Type B pancreatic cell (in vitro differentiated cells): ENCODE data around the gene THBS1. TPM values are rescaled to one million over a fixed set of nuclear protein-coding genes. Genes with fewer than 3 reads are reported as not detected.

Experiments
- DNase-seq: peaks from one replicate; pipeline ENCODE4 v3.0.0; 2021; ENCODE audit warnings: mixed read lengths; ENCODE audit not compliant: unreplicated experiment; ENCODE audit errors: extremely low spot score
- H3K27ac Mint-ChIP-seq: 2 replicates; pipeline ENCODE4 v1.8.0; 2021; ENCODE audit warnings: mild to moderate bottlenecking, mixed read lengths
- H3K27me3 Mint-ChIP-seq: 2 replicates; pipeline ENCODE4 v1.8.0; 2021; ENCODE audit warnings: mixed read lengths
- H3K36me3 Mint-ChIP-seq: 2 replicates; pipeline ENCODE4 v1.8.0; 2021; ENCODE audit warnings: mixed read lengths
- H3K4me1 Mint-ChIP-seq: one replicate; pipeline ENCODE4 v1.8.0; 2021; ENCODE audit warnings: mixed read lengths; ENCODE audit not compliant: unreplicated experiment
- H3K4me3 Mint-ChIP-seq: 2 replicates; pipeline ENCODE4 v1.8.0; 2021; ENCODE audit warnings: mild to moderate bottlenecking, mixed read lengths
- H3K9me3 Mint-ChIP-seq: 2 replicates; pipeline ENCODE4 v1.8.0; 2021; ENCODE audit warnings: mixed read lengths
- CTCF ChIP-seq: fragments of 200-600 bp; sonication (generic); conservative IDR thresholded peaks from 2 replicates; pipeline ENCODE4 v1.5.0; 2021; ENCODE audit warnings: antibody characterized with exemption, mild to moderate bottlenecking
- total RNA-seq: library from RNA; stranded (reverse); gene quantifications from 2 replicates; pipeline ENCODE4 v1.2.1, GENCODE V29; 2021; ENCODE audit warnings: low replicate concordance

The THBS1 gene
- total RNA-seq, 1 donor from 2014 or later, result 137 TPM

DNA sequence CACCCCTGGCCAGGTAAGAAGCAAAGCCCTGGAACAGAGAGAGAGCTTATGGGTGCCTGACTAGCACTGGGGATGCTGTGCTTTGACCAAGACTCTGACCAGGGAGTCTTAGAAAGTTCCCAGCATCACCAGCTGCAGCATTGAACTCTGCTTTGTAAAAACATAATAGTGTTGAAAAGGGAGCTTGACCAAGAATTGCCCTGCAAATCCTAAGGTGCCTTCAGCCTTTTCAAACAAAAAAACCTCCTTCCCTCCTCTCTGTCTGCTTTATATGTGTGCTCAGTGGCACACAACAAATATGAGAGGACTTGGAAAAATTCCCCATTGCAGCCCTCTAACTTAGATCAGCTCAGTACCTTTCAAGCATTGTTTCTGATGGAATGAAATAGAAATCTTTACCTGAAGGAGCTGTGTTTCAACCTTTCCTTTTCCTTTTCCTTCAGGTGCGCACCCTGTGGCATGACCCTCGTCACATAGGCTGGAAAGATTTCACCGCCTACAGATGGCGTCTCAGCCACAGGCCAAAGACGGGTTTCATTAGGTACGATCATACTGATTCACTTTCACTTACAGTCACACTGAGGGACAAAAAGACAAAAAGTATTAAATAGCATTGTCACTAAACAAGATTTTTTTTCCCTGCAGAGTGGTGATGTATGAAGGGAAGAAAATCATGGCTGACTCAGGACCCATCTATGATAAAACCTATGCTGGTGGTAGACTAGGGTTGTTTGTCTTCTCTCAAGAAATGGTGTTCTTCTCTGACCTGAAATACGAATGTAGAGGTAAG, 13.0 kb downstream of the THBS1 start:
- Mint-ChIP-seq H3K27ac (no peak overlapping the region), H3K4me3 (no peak overlapping the region), H3K36me3 (peaks cover 35% of the 10 kb centered on the region), H3K27me3 (no peaks in the 10 kb centered on the region), H3K9me3 (no peaks in the 10 kb centered on the region), H3K4me1 (peaks cover 6% of the 10 kb centered on the region)
- TF ChIP-seq CTCF, result no peak
- DNase-seq, result no peak

DNA sequence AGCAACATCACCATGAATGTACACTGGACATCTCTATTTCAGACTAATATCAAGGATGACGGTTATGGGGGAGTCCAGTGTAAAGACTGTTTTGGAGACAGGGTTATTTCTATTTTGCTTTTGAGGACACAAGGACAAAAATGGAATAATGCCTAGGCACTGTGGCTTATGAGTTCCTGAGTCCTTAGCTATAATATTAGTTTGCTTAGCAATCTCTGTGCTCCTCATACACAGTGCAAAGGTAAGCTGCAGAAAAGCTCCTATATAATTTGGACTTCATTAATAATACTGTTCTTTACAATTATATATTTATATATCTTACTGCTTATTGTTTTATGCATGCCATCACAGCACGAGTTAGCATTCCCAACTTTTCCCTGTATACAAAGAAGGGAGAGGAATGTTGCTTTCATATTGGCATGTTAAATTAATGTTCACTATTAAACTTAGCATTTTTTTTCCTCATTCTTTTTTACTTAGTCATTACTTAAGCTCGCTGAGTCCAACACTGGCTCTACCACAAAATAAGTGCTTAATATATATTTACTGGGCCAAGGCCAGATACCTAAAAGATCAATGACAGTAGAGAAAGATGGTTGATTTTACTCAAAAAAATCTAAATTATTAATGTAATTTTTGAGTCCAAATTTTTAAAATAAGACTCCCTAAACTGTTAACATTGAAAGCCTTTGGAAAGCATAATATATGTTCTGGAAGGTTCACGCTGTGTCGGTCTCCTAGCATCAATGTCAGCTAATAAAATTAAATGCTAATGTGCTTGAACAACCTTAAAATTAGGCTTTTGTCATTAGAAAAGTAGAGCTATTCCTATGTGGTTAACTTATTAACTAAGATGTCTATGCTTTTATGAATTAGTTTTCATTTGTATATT, 13.8 kb downstream of the THBS1 start:
- no peak overlapping the region for H3K4me3 Mint-ChIP-seq
- H3K27ac Mint-ChIP-seq, result no peak overlapping the region
- TF ChIP-seq CTCF, result no peak
- DNase-seq, result no peak
- no peaks in the 10 kb centered on the region for H3K27me3 Mint-ChIP-seq
- peaks cover 31% of the 10 kb centered on the region for H3K36me3 Mint-ChIP-seq
- no peaks in the 10 kb centered on the region for H3K9me3 Mint-ChIP-seq
- peaks cover 6% of the 10 kb centered on the region for H3K4me1 Mint-ChIP-seq

DNA sequence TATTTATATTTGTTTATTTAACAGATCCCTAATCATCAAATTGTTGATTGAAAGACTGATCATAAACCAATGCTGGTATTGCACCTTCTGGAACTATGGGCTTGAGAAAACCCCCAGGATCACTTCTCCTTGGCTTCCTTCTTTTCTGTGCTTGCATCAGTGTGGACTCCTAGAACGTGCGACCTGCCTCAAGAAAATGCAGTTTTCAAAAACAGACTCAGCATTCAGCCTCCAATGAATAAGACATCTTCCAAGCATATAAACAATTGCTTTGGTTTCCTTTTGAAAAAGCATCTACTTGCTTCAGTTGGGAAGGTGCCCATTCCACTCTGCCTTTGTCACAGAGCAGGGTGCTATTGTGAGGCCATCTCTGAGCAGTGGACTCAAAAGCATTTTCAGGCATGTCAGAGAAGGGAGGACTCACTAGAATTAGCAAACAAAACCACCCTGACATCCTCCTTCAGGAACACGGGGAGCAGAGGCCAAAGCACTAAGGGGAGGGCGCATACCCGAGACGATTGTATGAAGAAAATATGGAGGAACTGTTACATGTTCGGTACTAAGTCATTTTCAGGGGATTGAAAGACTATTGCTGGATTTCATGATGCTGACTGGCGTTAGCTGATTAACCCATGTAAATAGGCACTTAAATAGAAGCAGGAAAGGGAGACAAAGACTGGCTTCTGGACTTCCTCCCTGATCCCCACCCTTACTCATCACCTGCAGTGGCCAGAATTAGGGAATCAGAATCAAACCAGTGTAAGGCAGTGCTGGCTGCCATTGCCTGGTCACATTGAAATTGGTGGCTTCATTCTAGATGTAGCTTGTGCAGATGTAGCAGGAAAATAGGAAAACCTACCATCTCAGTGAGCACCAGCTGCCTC, 14.7 kb downstream of the THBS1 start:
- Mint-ChIP-seq H3K27ac (no peak overlapping the region), H3K4me1 (peaks cover 6% of the 10 kb centered on the region), H3K4me3 (no peak overlapping the region), H3K27me3 (no peaks in the 10 kb centered on the region), H3K9me3 (no peaks in the 10 kb centered on the region), H3K36me3 (peaks cover 31% of the 10 kb centered on the region)
- no peak for TF ChIP-seq CTCF
- no peak for DNase-seq

GRCh38 chr15:39596358-39597051, 15.6 kb downstream of the THBS1 start:
- no peak overlapping the region for H3K27ac Mint-ChIP-seq

More at GRCh38 chr15:39596358-39597051, 15.6 kb downstream of the THBS1 start:
- TF ChIP-seq CTCF, result no peak
- peaks cover under 1% of the 10 kb centered on the region for H3K27me3 Mint-ChIP-seq
- no peaks in the 10 kb centered on the region for H3K9me3 Mint-ChIP-seq
- peaks cover 23% of the 10 kb centered on the region for H3K36me3 Mint-ChIP-seq
- no peak overlapping the region for H3K4me3 Mint-ChIP-seq
- no peak for DNase-seq
- H3K4me1 Mint-ChIP-seq, result peaks cover 6% of the 10 kb centered on the region
